Spleen (tissue), 11 donors: ENCODE measurements around the gene LINGO1. TPM values are rescaled to one million over a fixed set of nuclear protein-coding genes. Genes with fewer than 3 reads are reported as not detected.

Source experiments
- DNase-seq: peaks from one replicate; pipeline ENCODE4 v3.0.0-alpha.2; 2020
- H3K27ac ChIP-seq, 8 donors: fragments of 200-600 bp; sonication (generic) in 7 of 8; 1 replicate in 4 of 8; 2 replicates in 4 of 8; pipeline versions ENCODE4 v1.5.0 to v1.8.0; 2016 to 2021; ENCODE audit warnings: inconsistent platforms in 4 of 8, mild to moderate bottlenecking in 4 of 8, moderate library complexity in 1 of 8
- H3K27me3 ChIP-seq, 7 donors: fragments of 200-600 bp; sonication (generic) in 6 of 7; replicated peaks in 1 of 7; 1 replicate in 4 of 7; 2 replicates in 3 of 7; pipeline versions ENCODE4 v1.5.0 to v1.8.0; 2016 to 2021; ENCODE audit warnings: inconsistent platforms in 3 of 7, mild to moderate bottlenecking in 1 of 7
- H3K36me3 ChIP-seq, 6 donors: fragments of 200-600 bp; sonication (generic) in 5 of 6; 1 replicate in 4 of 6; 2 replicates in 2 of 6; pipeline versions ENCODE4 v1.5.0 to v1.8.0; 2016 to 2021; ENCODE audit warnings: inconsistent platforms in 2 of 6
- H3K4me1 ChIP-seq, 6 donors: fragments of 200-600 bp; sonication (generic) in 5 of 6; 1 replicate in 3 of 6; 2 replicates in 3 of 6; pipeline versions ENCODE4 v1.5.0 to v1.8.0; 2016 to 2021; ENCODE audit warnings: inconsistent platforms in 3 of 6
- H3K4me3 ChIP-seq, 8 donors: fragments of 200-600 bp; sonication (generic) in 7 of 8; 1 replicate in 4 of 8; 2 replicates in 4 of 8; pipeline versions ENCODE4 v1.5.0 to v1.8.0; 2016 to 2021; ENCODE audit warnings: inconsistent platforms in 4 of 8, mild to moderate bottlenecking in 4 of 8, moderate library complexity in 2 of 8
- H3K9me3 ChIP-seq, 8 donors: fragments of 200-600 bp; sonication (generic) in 7 of 8; 1 replicate in 4 of 8; 2 replicates in 4 of 8; pipeline versions ENCODE4 v1.5.0 to v1.8.0; 2016 to 2021; ENCODE audit warnings: inconsistent platforms in 4 of 8
- POLR2A ChIP-seq, 3 donors: fragments of 450-650 bp; IDR thresholded peaks; one replicate each; pipeline ENCODE4 v1.5.1; 2017; ENCODE audit warnings: antibody characterized with exemption in 3 of 3, mild to moderate bottlenecking in 1 of 3
- POLR2AphosphoS5 ChIP-seq, 3 donors: sonication (generic); formaldehyde crosslinking; IDR thresholded peaks; one replicate each; pipeline ENCODE4 v1.5.1; 2017; ENCODE audit warnings: antibody characterized with exemption in 3 of 3
- WGBS, 5 donors: extraction: QIAGEN DNeasy Blood & Tissue Kit in 3 of 5; methylation state at CpG; one replicate each; pipeline versions ENCODE4 v1.1.5 to v1.1.7; 2013 to 2018; 5-methylcytosine and 5-hydroxymethylcytosine counted together
- intact Hi-C: fragments of 100-400 bp; cut with DNase I; formaldehyde crosslinking; loops from one replicate; pipeline ENCODE4 v1.15.0; 2023; ENCODE audit warnings: low total_unique reads
- polyA plus RNA-seq, 3 donors: library from polyadenylated mRNA; stranded (reverse); fragments of 200-250 nt; gene quantifications; one replicate each; pipeline ENCODE4 v1.2.1, GENCODE V29; 2013
- total RNA-seq, 7 donors: library from RNA; depleted of rRNA in 3 of 7; stranded (reverse); fragments of >200 nt in 3 of 7; fragmentation: NEBNext Ultra II Directional in 4 of 7; extraction: Animal tissue kit (Norgen Biotek cat#: 25700) in 4 of 7; gene quantifications; one replicate each; pipeline versions ENCODE4 v1.1.0 to v1.2.1, GENCODE V29; 2016 to 2021
- TF ChIP-seq, protein P1 (sequence below), 11 experiments: fragments of 200-600 bp in 7 of 11; fragments of 450-650 bp in 4 of 11; sonication (generic) in 4 of 11; IDR thresholded peaks in 8 of 11; conservative IDR thresholded peaks in 3 of 11; 1 replicate in 7 of 11; 2 replicates in 4 of 11; pipeline versions ENCODE4 v1.4.0 to v1.8.0; 2016 to 2021; ENCODE audit warnings: antibody characterized with exemption in 11 of 11, inconsistent platforms in 4 of 11, mild to moderate bottlenecking in 1 of 11
- donor health status: healthy with polysubstance abuse.
- donor health status: DM: no; HTN: no; CAD: no; lungs with moderate emphysema.
- donor health status: DM: no; HTN: no; CAD: no.
- donor health status: Bipolar disorder and iron deficiency.
- donor health status: healthy.
- donor health status: DM: no; HTN: no; CAD: no.
- donor health status: DM: yes; HTN: yes; CAD: no.

Gene LINGO1
- total and polyA plus RNA-seq, 10 donors: 0.46 to 7.3 (median 2.7) TPM

DNA sequence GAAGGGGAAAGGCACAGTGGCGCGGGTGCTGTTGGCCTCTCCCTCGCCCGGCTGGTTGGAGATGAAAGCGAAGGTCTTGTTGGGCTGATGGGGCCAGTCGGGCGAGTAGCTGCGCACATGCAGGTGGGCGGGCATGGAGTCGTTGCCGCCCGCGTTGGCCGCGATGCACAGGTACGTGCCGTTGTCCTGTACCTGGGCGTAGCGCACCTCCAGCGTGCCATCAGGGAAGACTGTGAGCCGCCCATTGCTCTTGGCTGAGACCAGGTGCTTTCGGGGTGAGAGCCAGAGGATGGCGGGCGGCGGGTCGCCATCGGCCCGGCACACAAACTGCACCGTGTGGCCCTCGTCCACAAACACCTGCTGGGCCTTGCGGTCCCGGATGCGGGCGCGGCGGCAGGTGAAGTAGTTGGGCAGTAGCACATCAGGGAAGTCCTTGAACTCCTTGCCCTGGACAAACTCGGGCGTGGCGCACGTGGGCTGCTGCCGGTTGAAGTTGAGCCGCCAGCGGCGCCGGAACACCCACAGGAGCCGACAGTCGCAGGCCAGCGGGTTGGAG, 18.4 kb downstream of the LINGO1 start:
- TF ChIP-seq, protein P1, sequence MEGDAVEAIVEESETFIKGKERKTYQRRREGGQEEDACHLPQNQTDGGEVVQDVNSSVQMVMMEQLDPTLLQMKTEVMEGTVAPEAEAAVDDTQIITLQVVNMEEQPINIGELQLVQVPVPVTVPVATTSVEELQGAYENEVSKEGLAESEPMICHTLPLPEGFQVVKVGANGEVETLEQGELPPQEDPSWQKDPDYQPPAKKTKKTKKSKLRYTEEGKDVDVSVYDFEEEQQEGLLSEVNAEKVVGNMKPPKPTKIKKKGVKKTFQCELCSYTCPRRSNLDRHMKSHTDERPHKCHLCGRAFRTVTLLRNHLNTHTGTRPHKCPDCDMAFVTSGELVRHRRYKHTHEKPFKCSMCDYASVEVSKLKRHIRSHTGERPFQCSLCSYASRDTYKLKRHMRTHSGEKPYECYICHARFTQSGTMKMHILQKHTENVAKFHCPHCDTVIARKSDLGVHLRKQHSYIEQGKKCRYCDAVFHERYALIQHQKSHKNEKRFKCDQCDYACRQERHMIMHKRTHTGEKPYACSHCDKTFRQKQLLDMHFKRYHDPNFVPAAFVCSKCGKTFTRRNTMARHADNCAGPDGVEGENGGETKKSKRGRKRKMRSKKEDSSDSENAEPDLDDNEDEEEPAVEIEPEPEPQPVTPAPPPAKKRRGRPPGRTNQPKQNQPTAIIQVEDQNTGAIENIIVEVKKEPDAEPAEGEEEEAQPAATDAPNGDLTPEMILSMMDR (IDR thresholded peaks at IDR 0.05 in 8 of 11, conservative IDR thresholded peaks at IDR 0.05 in 3 of 11): no peak
- no peak for TF ChIP-seq POLR2AphosphoS5 (IDR thresholded peaks at IDR 0.05)
- TF ChIP-seq POLR2A (IDR thresholded peaks at IDR 0.05): no peak
- H3K4me3 ChIP-seq: no peak overlapping the region
- 95 to 98% (median 96%) methylated on average over 47 to 48 of the region's 48 CpGs for WGBS, 5 donors
- no peak overlapping the region for H3K27ac ChIP-seq
- peaks cover 0 to 6% (median 0%) of the 10 kb centered on the region in 6 donors for H3K36me3 ChIP-seq
- no peak for DNase-seq
- H3K27me3 ChIP-seq: no peaks in the 10 kb centered on the region
- no peaks in the 10 kb centered on the region for H3K9me3 ChIP-seq
- no peaks in the 10 kb centered on the region for H3K4me1 ChIP-seq
- intact Hi-C loops: no loop called here

GRCh38 chr15:77613814-77614213, 18.9 kb downstream of the LINGO1 start:
- no peak for DNase-seq
- 93 to 97% (median 94%) methylated on average over 23 of the region's 23 CpGs for WGBS, 5 donors

GRCh38 chr15:77612958-77613601, 19.6 kb downstream of the LINGO1 start:
- Histone ChIP-seq H3K4me3 (no peak overlapping the region), H3K36me3 (peaks cover 0 to 6% (median 0%) of the 10 kb centered on the region in 6 donors), H3K4me1 (no peaks in the 10 kb centered on the region), H3K27me3 (no peaks in the 10 kb centered on the region), H3K27ac (no peak overlapping the region), H3K9me3 (no peaks in the 10 kb centered on the region)
- TF ChIP-seq POLR2A (IDR thresholded peaks at IDR 0.05): no peak
- TF ChIP-seq, protein P1 (IDR thresholded peaks at IDR 0.05 in 8 of 11, conservative IDR thresholded peaks at IDR 0.05 in 3 of 11): no peak
- TF ChIP-seq POLR2AphosphoS5 (IDR thresholded peaks at IDR 0.05): no peak
- no peak for DNase-seq
- intact Hi-C loops: no loop called here
- 84 to 92% (median 91%) methylated on average over 6 to 8 of the region's 8 CpGs for WGBS, 5 donors

More at GRCh38 chr15:77613814-77614213, 18.9 kb downstream of the LINGO1 start:
- no peak overlapping the region for H3K4me3 ChIP-seq
- TF ChIP-seq POLR2A (IDR thresholded peaks at IDR 0.05) (no peak), POLR2AphosphoS5 (IDR thresholded peaks at IDR 0.05) (no peak)
- TF ChIP-seq, protein P1 (IDR thresholded peaks at IDR 0.05 in 8 of 11, conservative IDR thresholded peaks at IDR 0.05 in 3 of 11): no peak
- H3K4me1 ChIP-seq: no peaks in the 10 kb centered on the region
- no peaks in the 10 kb centered on the region for H3K27me3 ChIP-seq
- intact Hi-C loops: no loop called here
- H3K27ac ChIP-seq: no peak overlapping the region
- no peaks in the 10 kb centered on the region for H3K9me3 ChIP-seq
- H3K36me3 ChIP-seq: peaks cover 0 to 6% (median 0%) of the 10 kb centered on the region in 6 donors

DNA sequence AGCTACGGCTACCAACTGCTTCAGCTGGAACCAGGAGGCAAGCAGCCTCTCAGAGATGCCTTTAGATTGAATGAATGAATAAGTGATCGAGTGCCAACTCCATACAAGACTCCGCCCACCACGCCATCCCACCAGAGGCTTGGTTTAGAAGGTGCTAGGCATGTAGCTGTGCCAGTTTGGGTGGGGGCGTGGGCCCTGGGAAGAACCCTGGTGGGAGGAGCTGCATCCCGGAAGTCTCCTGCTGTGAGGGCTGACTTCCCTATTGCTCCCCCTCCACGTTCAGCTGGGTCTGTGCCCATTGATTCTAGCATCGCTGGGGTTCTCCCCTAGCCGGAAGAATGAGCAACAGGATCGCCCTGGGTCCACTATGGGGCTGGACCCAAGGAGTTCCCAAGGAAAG, 20.9 kb downstream of the LINGO1 start:
- H3K4me1 ChIP-seq: peaks cover 0 to 5% (median 1%) of the 10 kb centered on the region in 6 donors
- H3K4me3 ChIP-seq: no peak overlapping the region
- peaks cover 0 to under 1% (median 0%) of the 10 kb centered on the region in 7 donors for H3K27me3 ChIP-seq
- H3K9me3 ChIP-seq: no peaks in the 10 kb centered on the region
- 48 to 73% (median 65%) methylated on average over 5 to 10 of the region's 10 CpGs for WGBS, 5 donors
- peaks cover 0 to 6% (median 0%) of the 10 kb centered on the region in 6 donors for H3K36me3 ChIP-seq
- H3K27ac ChIP-seq: no peak overlapping the region
- intact Hi-C loops: no loop called here
- no peak for TF ChIP-seq POLR2AphosphoS5 (IDR thresholded peaks at IDR 0.05)
- no peak for DNase-seq
